CD8-positive, alpha-beta memory T cell (primary cell): Measurements from ENCODE around the gene PREP. TPM values are rescaled to one million over a fixed set of nuclear protein-coding genes. Genes with fewer than 3 reads are reported as not detected.

Experiments
- CTCF ChIA-PET: fragments of 350-600 bp; sonication (Branson Sonifier 250); formaldehyde crosslinking; loops from one replicate; lab custom pipeline; 2021; ENCODE audit warnings: antibody characterized with exemption; lab: Charles Lee
- POLR2A ChIA-PET: fragments of 350-600 bp; sonication (Branson Sonifier 250); formaldehyde crosslinking; loops from one replicate; lab custom pipeline; 2021; ENCODE audit warnings: antibody characterized with exemption; lab: Charles Lee
- DNase-seq, 5 donors: peaks; one replicate each; pipeline versions ENCODE4 v3.0.0 to v3.0.0-alpha.2; 2020 to 2022; ENCODE audit warnings: mixed read lengths in 1 of 5
- H3K27ac ChIP-seq: one replicate; pipeline ENCODE4 v1.7.0; 2013; ENCODE audit warnings: low read depth, mild to moderate bottlenecking, low read length, moderate library complexity
- H3K27me3 ChIP-seq: 2 replicates; pipeline ENCODE4 v1.7.0; 2013; ENCODE audit warnings: low read length, mild to moderate bottlenecking; ENCODE audit not compliant: insufficient read depth, poor library complexity, severe bottlenecking
- H3K36me3 ChIP-seq: 2 replicates; pipeline ENCODE4 v1.7.0; 2013; ENCODE audit warnings: mild to moderate bottlenecking, low read length, moderate library complexity; ENCODE audit not compliant: insufficient read depth
- H3K4me1 ChIP-seq: 2 replicates; pipeline ENCODE4 v1.7.0; 2013; ENCODE audit warnings: mild to moderate bottlenecking, low read length, moderate library complexity; ENCODE audit not compliant: insufficient read depth
- H3K4me3 ChIP-seq: 2 replicates; pipeline ENCODE4 v1.7.0; 2013; ENCODE audit warnings: mild to moderate bottlenecking, low read length
- H3K9me3 ChIP-seq: 2 replicates; pipeline ENCODE4 v1.7.0; 2013; ENCODE audit warnings: mild to moderate bottlenecking, low read length
- H3K27ac Mint-ChIP-seq, 8 donors: one replicate each; pipeline ENCODE4 v1.8.0; 2020 to 2021; ENCODE audit warnings: mixed read lengths in 8 of 8, mild to moderate bottlenecking in 6 of 8, inconsistent platforms in 3 of 8, moderate library complexity in 3 of 8
- H3K27me3 Mint-ChIP-seq, 2 donors: one replicate each; pipeline ENCODE4 v1.8.0; 2020 to 2021; ENCODE audit warnings: mixed read lengths in 2 of 2, mild to moderate bottlenecking in 1 of 2, moderate library complexity in 1 of 2
- H3K36me3 Mint-ChIP-seq, 3 donors: one replicate each; pipeline ENCODE4 v1.8.0; 2020 to 2021; ENCODE audit warnings: mixed read lengths in 3 of 3, inconsistent platforms in 1 of 3, mild to moderate bottlenecking in 1 of 3
- H3K4me1 Mint-ChIP-seq, 3 donors: one replicate each; pipeline ENCODE4 v1.8.0; 2020 to 2021; ENCODE audit warnings: mixed read lengths in 3 of 3, inconsistent platforms in 1 of 3, mild to moderate bottlenecking in 1 of 3
- H3K4me3 Mint-ChIP-seq, 7 donors: one replicate each; pipeline ENCODE4 v1.8.0; 2020 to 2021; ENCODE audit warnings: mixed read lengths in 7 of 7, mild to moderate bottlenecking in 6 of 7, moderate library complexity in 4 of 7, inconsistent platforms in 2 of 7
- H3K9me3 Mint-ChIP-seq, 5 donors: one replicate each; pipeline ENCODE4 v1.8.0; 2020 to 2022; ENCODE audit warnings: mixed read lengths in 5 of 5, mild to moderate bottlenecking in 3 of 5, moderate library complexity in 2 of 5, inconsistent platforms in 1 of 5
- polyA plus RNA-seq: library from polyadenylated mRNA; unstranded; fragments of 300-500 nt; fragmentation: Illumina TruSeq; gene quantifications from one replicate; pipeline ENCODE4 v1.2.3, GENCODE V29; 2021
- total RNA-seq, 2 experiments: library from RNA; stranded (reverse); gene quantifications; one replicate each; pipeline ENCODE4 v1.2.3, GENCODE V29; 2021

PREP gene
- total and polyA plus RNA-seq, 3 experiments from 2014 or later: 43.3 to 50.0 (median 49.9) TPM

DNA sequence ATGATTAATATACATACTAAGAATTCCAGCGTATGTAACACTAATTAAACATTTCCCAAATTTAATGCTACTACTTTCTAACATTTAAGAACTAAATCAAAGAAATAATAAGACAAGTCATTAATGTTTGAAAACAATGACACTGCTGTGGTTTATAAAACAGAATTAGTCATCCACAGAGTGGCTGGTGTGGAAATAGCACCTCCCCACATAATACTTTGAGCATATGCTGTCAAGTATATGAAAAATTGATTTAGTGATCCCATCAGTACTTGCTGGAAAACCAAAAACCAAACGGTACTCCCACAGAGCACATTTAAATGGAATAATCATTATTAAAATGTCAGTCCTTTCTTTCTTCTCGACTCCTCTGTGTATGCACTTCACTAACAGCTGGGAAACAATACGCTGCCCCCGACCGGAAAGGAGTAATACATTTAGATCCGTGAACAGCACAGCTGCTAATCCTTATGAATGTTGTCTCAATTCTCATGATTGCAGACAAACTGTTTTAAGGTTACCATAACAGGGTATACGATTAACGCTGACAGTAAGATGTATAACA is 78.4 kb downstream of the PREP start:
- Mint-ChIP-seq H3K27me3 (no peaks in the 10 kb centered on the region), H3K9me3 (no peaks in the 10 kb centered on the region), H3K27ac (no peak overlapping the region), H3K4me1 (peaks cover 0 to 2% (median 0%) of the 10 kb centered on the region in 3 donors), H3K4me3 (no peak overlapping the region), H3K36me3 (peaks cover 3 to 92% (median 39%) of the 10 kb centered on the region in 3 donors)
- no peaks in the 10 kb centered on the region for H3K4me1 ChIP-seq
- ChIA-PET POLR2A (no interaction called here), CTCF (no interaction called here)
- DNase-seq: no peak
- H3K27me3 ChIP-seq: no peaks in the 10 kb centered on the region
- H3K27ac ChIP-seq: no peak overlapping the region
- no peaks in the 10 kb centered on the region for H3K9me3 ChIP-seq
- no peak overlapping the region for H3K4me3 ChIP-seq
- peaks cover 25% of the 10 kb centered on the region for H3K36me3 ChIP-seq

DNA sequence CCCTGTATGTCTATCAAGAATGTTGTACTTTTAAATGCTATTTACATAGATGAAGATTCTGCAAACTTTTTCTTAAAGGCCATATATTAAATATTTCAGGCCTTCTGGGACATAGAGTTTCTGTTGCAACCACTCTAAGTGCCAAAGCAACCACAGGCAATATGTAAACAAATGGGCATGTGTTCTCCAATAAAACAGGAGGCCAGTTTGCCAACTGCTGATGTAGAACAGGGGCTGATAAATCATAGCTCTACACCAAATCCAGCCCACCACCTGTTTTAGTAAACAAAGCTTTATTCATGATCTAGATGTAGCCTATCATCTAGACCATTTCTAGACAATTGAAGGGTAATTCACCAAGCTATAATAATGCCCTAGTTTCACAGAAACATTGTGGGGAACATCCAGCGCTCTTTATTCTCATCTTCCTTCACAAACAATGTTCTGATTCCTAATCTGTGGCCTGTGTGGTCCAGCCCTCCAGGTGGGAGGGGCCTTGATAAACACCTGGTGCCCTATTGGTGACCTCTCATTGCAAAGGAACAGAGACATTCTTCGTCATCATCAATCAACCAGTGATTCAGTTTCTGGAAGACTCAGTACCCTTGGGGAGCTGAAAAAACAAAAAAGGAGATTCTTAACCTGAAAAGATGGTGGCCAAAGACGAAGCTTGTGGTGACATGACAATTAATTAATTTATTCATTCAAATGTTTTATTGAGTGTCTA is 80.2 kb downstream of the PREP start:
- H3K27me3 Mint-ChIP-seq: no peaks in the 10 kb centered on the region
- peaks cover 0 to 2% (median 0%) of the 10 kb centered on the region in 3 donors for H3K4me1 Mint-ChIP-seq
- H3K4me3 Mint-ChIP-seq: no peak overlapping the region
- no peaks in the 10 kb centered on the region for H3K4me1 ChIP-seq
- ChIA-PET POLR2A (no interaction called here), CTCF (no interaction called here)
- H3K27ac ChIP-seq: no peak overlapping the region
- H3K27me3 ChIP-seq: no peaks in the 10 kb centered on the region
- H3K9me3 ChIP-seq: no peaks in the 10 kb centered on the region
- no peak overlapping the region for H3K4me3 ChIP-seq
- DNase-seq: no peak
- peaks cover 4 to 93% (median 38%) of the 10 kb centered on the region in 3 donors for H3K36me3 Mint-ChIP-seq
- H3K27ac Mint-ChIP-seq: no peak overlapping the region
- H3K36me3 ChIP-seq: peaks cover 17% of the 10 kb centered on the region
- H3K9me3 Mint-ChIP-seq: no peaks in the 10 kb centered on the region

DNA sequence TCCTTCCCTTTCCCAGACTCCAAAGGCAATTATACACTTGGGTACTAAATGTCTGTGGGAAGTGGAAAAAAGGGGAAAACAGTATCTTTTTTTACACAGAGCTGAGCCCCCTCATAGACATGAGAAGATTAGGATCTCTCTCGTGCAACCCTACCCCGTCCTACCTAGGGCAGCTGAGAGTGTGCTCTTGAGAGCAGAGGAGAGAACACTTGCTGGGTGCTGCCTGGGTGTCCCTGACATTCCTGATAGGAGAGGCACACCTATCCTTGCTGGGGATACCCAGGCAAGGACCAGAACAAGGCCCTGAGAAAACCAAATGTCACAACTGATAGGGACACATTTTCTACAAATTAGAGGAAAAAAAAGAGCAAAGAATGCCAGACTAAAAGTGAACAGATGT is 81.2 kb downstream of the PREP start:
- Mint-ChIP-seq H3K36me3 (peaks cover 4 to 88% (median 39%) of the 10 kb centered on the region in 3 donors), H3K27me3 (no peaks in the 10 kb centered on the region), H3K4me1 (peaks cover 0 to 2% (median 0%) of the 10 kb centered on the region in 3 donors), H3K27ac (peak overlapping the region in 2 of 8 donors; percentile 15 to 54), H3K9me3 (no peaks in the 10 kb centered on the region), H3K4me3 (no peak overlapping the region)
- no peak for DNase-seq
- Histone ChIP-seq H3K27ac (no peak overlapping the region), H3K4me3 (no peak overlapping the region), H3K36me3 (peaks cover 17% of the 10 kb centered on the region), H3K9me3 (no peaks in the 10 kb centered on the region), H3K4me1 (no peaks in the 10 kb centered on the region), H3K27me3 (no peaks in the 10 kb centered on the region)
- CTCF ChIA-PET: no interaction called here
- POLR2A ChIA-PET: interaction anchor here (0.6 kb wide), 1 partner anchor 9 kb away, joined by 3 read pairs; no protein-coding TSS in a partner anchor

DNA sequence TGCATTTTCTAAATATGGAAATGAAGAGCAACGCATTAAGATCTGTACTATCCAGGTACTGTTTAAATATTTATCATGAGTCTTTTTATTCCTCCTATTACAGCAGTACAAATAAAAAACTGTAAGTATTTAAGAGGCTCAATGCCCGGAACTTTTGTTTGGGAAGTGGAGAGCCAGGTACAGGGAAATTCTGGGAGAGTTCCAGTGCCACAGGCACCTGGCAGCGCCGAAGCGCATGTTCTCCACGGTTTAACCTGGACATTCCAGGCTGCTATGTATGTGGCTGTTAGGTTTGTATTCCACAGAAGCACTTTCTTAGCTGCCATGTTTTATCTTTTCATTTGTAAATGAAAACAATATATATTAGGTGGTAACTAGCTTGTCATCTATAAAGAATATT is 81.7 kb downstream of the PREP start:
- H3K27me3 ChIP-seq: no peaks in the 10 kb centered on the region
- no peak overlapping the region for H3K4me3 ChIP-seq
- peaks cover 5 to 86% (median 35%) of the 10 kb centered on the region in 3 donors for H3K36me3 Mint-ChIP-seq
- peaks cover 0 to 2% (median 0%) of the 10 kb centered on the region in 3 donors for H3K4me1 Mint-ChIP-seq
- H3K9me3 ChIP-seq: no peaks in the 10 kb centered on the region
- ChIA-PET POLR2A (interaction anchor here (0.6 kb wide), 1 partner anchor 9 kb away, joined by 3 read pairs; no protein-coding TSS in a partner anchor), CTCF (no interaction called here)
- DNase-seq: no peak
- H3K36me3 ChIP-seq: peaks cover 17% of the 10 kb centered on the region
- no peak overlapping the region for H3K27ac ChIP-seq
- H3K27me3 Mint-ChIP-seq: no peaks in the 10 kb centered on the region
- H3K4me3 Mint-ChIP-seq: no peak overlapping the region
- no peak overlapping the region for H3K27ac Mint-ChIP-seq
- H3K9me3 Mint-ChIP-seq: no peaks in the 10 kb centered on the region
- H3K4me1 ChIP-seq: no peaks in the 10 kb centered on the region

GRCh38 chr6:105320765-105321164 is 82.1 kb downstream of the PREP start:
- Mint-ChIP-seq H3K27me3 (no peaks in the 10 kb centered on the region), H3K36me3 (peaks cover 8 to 87% (median 39%) of the 10 kb centered on the region in 3 donors), H3K9me3 (no peaks in the 10 kb centered on the region), H3K4me3 (no peak overlapping the region), H3K4me1 (peaks cover 0 to 2% (median 0%) of the 10 kb centered on the region in 3 donors), H3K27ac (peak overlapping the region in 1 of 8 donors; percentile 26)
- CTCF ChIA-PET: no interaction called here
- no peak for DNase-seq
- H3K4me3 ChIP-seq: no peak overlapping the region
- H3K27me3 ChIP-seq: no peaks in the 10 kb centered on the region
- H3K4me1 ChIP-seq: no peaks in the 10 kb centered on the region
- peaks cover 17% of the 10 kb centered on the region for H3K36me3 ChIP-seq
- POLR2A ChIA-PET: no interaction called here
- H3K9me3 ChIP-seq: no peaks in the 10 kb centered on the region
- H3K27ac ChIP-seq: no peak overlapping the region

- no peaks in the 10 kb centered on the region for H3K27me3 ChIP-seq
- no peak overlapping the region for H3K4me3 ChIP-seq
- H3K9me3 Mint-ChIP-seq: no peaks in the 10 kb centered on the region
- H3K9me3 ChIP-seq: no peaks in the 10 kb centered on the region
- peaks cover 8 to 86% (median 37%) of the 10 kb centered on the region in 3 donors for H3K36me3 Mint-ChIP-seq
- H3K4me1 Mint-ChIP-seq: no peaks in the 10 kb centered on the region
- ChIA-PET CTCF (no interaction called here), POLR2A (no interaction called here)
- H3K27me3 Mint-ChIP-seq: no peaks in the 10 kb centered on the region
- H3K27ac Mint-ChIP-seq: peak overlapping the region in 1 of 8 donors; percentile 26
- no peak overlapping the region for H3K4me3 Mint-ChIP-seq
- H3K27ac ChIP-seq: no peak overlapping the region
- peaks cover 17% of the 10 kb centered on the region for H3K36me3 ChIP-seq
- no peaks in the 10 kb centered on the region for H3K4me1 ChIP-seq
- no peak for DNase-seq
These were observed 82.6 kb downstream of the PREP start for GRCh38 chr6:105320271-105320670.

- Mint-ChIP-seq H3K36me3 (peaks cover 13 to 84% (median 36%) of the 10 kb centered on the region in 3 donors), H3K27ac (no peak overlapping the region), H3K27me3 (no peaks in the 10 kb centered on the region), H3K4me1 (no peaks in the 10 kb centered on the region), H3K9me3 (no peaks in the 10 kb centered on the region), H3K4me3 (no peak overlapping the region)
- POLR2A ChIA-PET: no interaction called here
- H3K9me3 ChIP-seq: no peaks in the 10 kb centered on the region
- no peaks in the 10 kb centered on the region for H3K27me3 ChIP-seq
- CTCF ChIA-PET: no interaction called here
- H3K36me3 ChIP-seq: peaks cover 17% of the 10 kb centered on the region
- H3K4me1 ChIP-seq: no peaks in the 10 kb centered on the region
- H3K4me3 ChIP-seq: no peak overlapping the region
- H3K27ac ChIP-seq: no peak overlapping the region
- DNase-seq: no peak
These were observed 83.6 kb downstream of the PREP start for GRCh38 chr6:105319331-105319730.

- CTCF ChIA-PET: interaction anchor here (1.0 kb wide), 1 partner anchor 9 kb away, joined by 3 read pairs; no protein-coding TSS in a partner anchor
- Mint-ChIP-seq H3K27me3 (no peaks in the 10 kb centered on the region), H3K4me3 (no peak overlapping the region), H3K27ac (peak overlapping the region in 1 of 8 donors; percentile 82), H3K9me3 (no peaks in the 10 kb centered on the region), H3K4me1 (no peaks in the 10 kb centered on the region), H3K36me3 (peaks cover 16 to 81% (median 33%) of the 10 kb centered on the region in 3 donors)
- Histone ChIP-seq H3K9me3 (no peaks in the 10 kb centered on the region), H3K27ac (no peak overlapping the region), H3K4me1 (no peaks in the 10 kb centered on the region), H3K36me3 (peaks cover 17% of the 10 kb centered on the region), H3K27me3 (no peaks in the 10 kb centered on the region), H3K4me3 (no peak overlapping the region)
- no peak for DNase-seq
- POLR2A ChIA-PET: no interaction called here
These were observed 84.2 kb downstream of the PREP start for GRCh38 chr6:105318660-105319059.
